ENCODE measurements around the gene SERPING1.

The SERPING1 gene

GRCh38 chr11:57632116-57632515, 34.6 kb downstream of the SERPING1 start:
- Histone ChIP-seq H3K27ac (no peak overlapping the region), H3K9me3 (no peaks in the 10 kb centered on the region), H3K4me3 (ENCODE audit: low read depth in 1 of 2, low read length in 1 of 2) (no peak overlapping the region), H3K27me3 (peaks cover 59% of the 10 kb centered on the region), H3K4me1 (ENCODE audit: control insufficient read depth in 1 of 2, insufficient read depth in 1 of 2, low read depth in 1 of 2, low read length in 1 of 2) (no peaks in the 10 kb centered on the region), H3K36me3 (no peaks in the 10 kb centered on the region)
- TF ChIP-seq CTCF (IDR thresholded peaks at IDR 0.05): no peak

- H3K9me3 ChIP-seq: no peaks in the 10 kb centered on the region
- H3K27me3 ChIP-seq: peaks cover 73% of the 10 kb centered on the region
- H3K4me3 ChIP-seq (ENCODE audit: low read depth in 1 of 2, low read length in 1 of 2): no peak overlapping the region
- H3K4me1 ChIP-seq (ENCODE audit: control insufficient read depth in 1 of 2, insufficient read depth in 1 of 2, low read depth in 1 of 2, low read length in 1 of 2): peaks cover 8 to 11% of the 10 kb centered on the region in 2 experiments
- no peaks in the 10 kb centered on the region for H3K36me3 ChIP-seq
- TF ChIP-seq CTCF (IDR thresholded peaks at IDR 0.05): no peak
- no peak overlapping the region for H3K27ac ChIP-seq
Measured at GRCh38 chr11:57633394-57634070, 36.0 kb downstream of the SERPING1 start.

- TF ChIP-seq CTCF (IDR thresholded peaks at IDR 0.05): no peak
- Histone ChIP-seq H3K27ac (no peak overlapping the region), H3K9me3 (no peaks in the 10 kb centered on the region), H3K27me3 (peaks cover 81% of the 10 kb centered on the region), H3K4me3 (ENCODE audit: low read depth in 1 of 2, low read length in 1 of 2) (no peak overlapping the region), H3K4me1 (ENCODE audit: control insufficient read depth in 1 of 2, insufficient read depth in 1 of 2, low read depth in 1 of 2, low read length in 1 of 2) (peaks cover 13 to 19% of the 10 kb centered on the region in 2 experiments), H3K36me3 (no peaks in the 10 kb centered on the region)
Measured at GRCh38 chr11:57634311-57634710, 36.8 kb downstream of the SERPING1 start.

GRCh38 chr11:57635246-57635645, 37.8 kb downstream of the SERPING1 start:
- TF ChIP-seq CTCF (IDR thresholded peaks at IDR 0.05): no peak
- H3K9me3 ChIP-seq: no peaks in the 10 kb centered on the region
- no peak overlapping the region for H3K4me3 ChIP-seq (ENCODE audit: low read depth in 1 of 2, low read length in 1 of 2)
- peaks cover 90% of the 10 kb centered on the region for H3K27me3 ChIP-seq
- peaks cover 16 to 21% of the 10 kb centered on the region in 2 experiments for H3K4me1 ChIP-seq (ENCODE audit: control insufficient read depth in 1 of 2, insufficient read depth in 1 of 2, low read depth in 1 of 2, low read length in 1 of 2)
- no peaks in the 10 kb centered on the region for H3K36me3 ChIP-seq
- H3K27ac ChIP-seq: no peak overlapping the region

- no peak for TF ChIP-seq CTCF (IDR thresholded peaks at IDR 0.05)
- H3K4me1 ChIP-seq (ENCODE audit: control insufficient read depth in 1 of 2, insufficient read depth in 1 of 2, low read depth in 1 of 2, low read length in 1 of 2): peaks cover 16 to 21% of the 10 kb centered on the region in 2 experiments
- no peak overlapping the region for H3K27ac ChIP-seq
- peak overlapping the region in 1 of 2 experiments; percentile 62 for H3K4me3 ChIP-seq (ENCODE audit: low read depth in 1 of 2, low read length in 1 of 2)
- peaks cover 90% of the 10 kb centered on the region for H3K27me3 ChIP-seq
- H3K9me3 ChIP-seq: no peaks in the 10 kb centered on the region
- H3K36me3 ChIP-seq: no peaks in the 10 kb centered on the region
Measured at GRCh38 chr11:57637626-57638004, 40.1 kb downstream of the SERPING1 start.

All from neutrophil (primary cell).